ENCODE measurements around the gene TBC1D22A.

DNA sequence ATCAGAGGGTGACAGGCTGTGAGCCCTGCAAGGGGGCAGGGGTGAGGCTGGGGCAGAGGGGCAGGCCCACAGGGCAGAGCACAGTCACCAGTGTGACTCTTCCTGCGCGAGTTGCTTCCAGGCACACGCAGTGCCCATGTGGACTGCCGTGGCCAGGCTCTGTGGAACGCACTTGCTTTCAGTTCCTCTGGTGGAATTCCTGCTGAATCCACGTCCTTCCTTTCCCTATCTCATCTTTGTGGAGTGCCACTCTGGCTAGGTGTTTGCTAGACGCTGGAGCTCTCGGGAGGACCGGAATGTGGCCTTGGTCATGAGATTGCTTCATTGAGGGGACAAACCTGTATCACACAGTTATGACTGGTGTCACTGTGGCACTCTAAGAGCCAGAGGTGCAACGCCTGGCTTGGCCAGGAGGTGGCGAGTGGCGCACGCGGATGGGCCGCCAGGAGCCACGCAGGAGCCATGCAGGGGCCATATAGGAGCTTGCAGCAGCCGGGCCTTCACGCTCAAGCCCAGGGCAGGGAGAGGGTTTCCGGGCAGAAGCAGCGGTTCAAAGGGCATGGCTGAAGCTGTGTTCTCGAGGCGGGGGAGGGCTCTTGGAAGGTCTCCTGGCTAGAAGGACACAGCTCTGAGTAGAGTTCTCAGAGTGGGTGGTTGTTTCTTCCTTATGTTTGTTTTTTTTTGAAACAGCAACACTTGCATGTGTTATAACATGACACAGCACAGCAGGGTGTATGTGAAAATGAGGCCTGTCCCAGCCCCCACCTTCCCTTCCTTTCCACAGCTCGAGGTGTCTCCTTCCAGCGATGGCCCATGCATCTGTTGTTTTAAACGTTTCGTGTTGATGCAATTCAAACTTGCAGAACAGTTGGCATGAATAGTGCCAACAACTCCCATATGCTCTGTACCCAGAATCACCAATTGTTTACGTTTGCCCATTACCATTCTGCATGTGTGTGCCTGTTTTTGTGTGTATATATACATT is 36.2 kb downstream of the TBC1D22A start:
- TF ChIP-seq, protein P1, sequence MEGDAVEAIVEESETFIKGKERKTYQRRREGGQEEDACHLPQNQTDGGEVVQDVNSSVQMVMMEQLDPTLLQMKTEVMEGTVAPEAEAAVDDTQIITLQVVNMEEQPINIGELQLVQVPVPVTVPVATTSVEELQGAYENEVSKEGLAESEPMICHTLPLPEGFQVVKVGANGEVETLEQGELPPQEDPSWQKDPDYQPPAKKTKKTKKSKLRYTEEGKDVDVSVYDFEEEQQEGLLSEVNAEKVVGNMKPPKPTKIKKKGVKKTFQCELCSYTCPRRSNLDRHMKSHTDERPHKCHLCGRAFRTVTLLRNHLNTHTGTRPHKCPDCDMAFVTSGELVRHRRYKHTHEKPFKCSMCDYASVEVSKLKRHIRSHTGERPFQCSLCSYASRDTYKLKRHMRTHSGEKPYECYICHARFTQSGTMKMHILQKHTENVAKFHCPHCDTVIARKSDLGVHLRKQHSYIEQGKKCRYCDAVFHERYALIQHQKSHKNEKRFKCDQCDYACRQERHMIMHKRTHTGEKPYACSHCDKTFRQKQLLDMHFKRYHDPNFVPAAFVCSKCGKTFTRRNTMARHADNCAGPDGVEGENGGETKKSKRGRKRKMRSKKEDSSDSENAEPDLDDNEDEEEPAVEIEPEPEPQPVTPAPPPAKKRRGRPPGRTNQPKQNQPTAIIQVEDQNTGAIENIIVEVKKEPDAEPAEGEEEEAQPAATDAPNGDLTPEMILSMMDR (IDR thresholded peaks at IDR 0.05) = peak in 6 of 7 experiments; percentile 46 to 95 (median 91)
- TF ChIP-seq POLR2A (IDR thresholded peaks at IDR 0.05) (no peak), EP300 (IDR thresholded peaks at IDR 0.05) (no peak), POLR2AphosphoS5 (IDR thresholded peaks at IDR 0.05) (peak in 1 of 3 donors; percentile 57)
